Mesenchymal stem cell (in vitro differentiated cells and primary cell): ENCODE data around the gene GOLGA6A.
A peak's percentile ranks its signal among the peaks of the same experiment; 100 is the strongest.

Experiments
- DNase-seq: peaks from one replicate; pipeline ENCODE4 v3.0.0-alpha.2; 2013
- H2AFZ ChIP-seq: one replicate; pipeline ENCODE4 v1.6.1; 2013; ENCODE audit warnings: low read depth, mild to moderate bottlenecking, control low read depth, inconsistent platforms, low read length, moderate library complexity
- H2AK5ac ChIP-seq: 2 replicates; pipeline ENCODE4 v1.6.1; 2013; ENCODE audit warnings: low read length, moderate library complexity, mild to moderate bottlenecking, inconsistent platforms; ENCODE audit not compliant: severe bottlenecking
- H2BK120ac ChIP-seq: one replicate; pipeline ENCODE4 v1.6.1; 2013; ENCODE audit warnings: low read depth, mild to moderate bottlenecking, inconsistent platforms, low read length, moderate library complexity
- H2BK12ac ChIP-seq, 2 experiments: one replicate each; pipeline ENCODE4 v1.6.1; 2013; ENCODE audit warnings: inconsistent platforms in 2 of 2, low read length in 2 of 2, mild to moderate bottlenecking in 2 of 2, moderate library complexity in 2 of 2, control low read depth in 1 of 2
- H2BK15ac ChIP-seq: one replicate; pipeline ENCODE4 v1.6.1; 2013; ENCODE audit warnings: mild to moderate bottlenecking, low read depth, inconsistent platforms; ENCODE audit not compliant: poor library complexity, severe bottlenecking
- H2BK5ac ChIP-seq: 2 replicates; pipeline ENCODE4 v1.6.1; 2013; ENCODE audit warnings: low read depth, mild to moderate bottlenecking, low read length, control low read depth, inconsistent platforms; ENCODE audit not compliant: poor library complexity, severe bottlenecking
- H3K14ac ChIP-seq, 2 experiments: one replicate each; pipeline ENCODE4 v1.6.1; 2013; ENCODE audit warnings: inconsistent platforms in 2 of 2, low read length in 2 of 2, control low read depth in 1 of 2, mild to moderate bottlenecking in 1 of 2, moderate library complexity in 1 of 2
- H3K18ac ChIP-seq, 2 experiments: one replicate each; pipeline ENCODE4 v1.6.1; 2013; ENCODE audit warnings: inconsistent platforms in 2 of 2, low read length in 2 of 2, control low read depth in 1 of 2, low read depth in 1 of 2, mild to moderate bottlenecking in 1 of 2
- H3K23ac ChIP-seq, 2 experiments: one replicate each; pipeline ENCODE4 v1.6.1; 2013; ENCODE audit warnings: inconsistent platforms in 2 of 2, low read length in 2 of 2, mild to moderate bottlenecking in 2 of 2, moderate library complexity in 2 of 2, control low read depth in 1 of 2
- H3K27ac ChIP-seq: 2 replicates; pipeline ENCODE4 v1.5.1; 2013; ENCODE audit warnings: mild to moderate bottlenecking, moderate library complexity, low read length, control low read depth, inconsistent platforms; ENCODE audit not compliant: poor library complexity, severe bottlenecking
- H3K27me3 ChIP-seq, 2 experiments: 2 replicates each; pipeline versions ENCODE4 v1.6.1 to v1.7.0; 2013; ENCODE audit warnings: low read length in 2 of 2, mild to moderate bottlenecking in 2 of 2, moderate library complexity in 2 of 2, control low read depth in 1 of 2, inconsistent platforms in 1 of 2; ENCODE audit not compliant: control insufficient read depth in 1 of 2, insufficient read depth in 1 of 2
- H3K36me3 ChIP-seq, 2 experiments: 2 replicates each; pipeline versions ENCODE4 v1.6.1 to v1.7.0; 2013; ENCODE audit warnings: low read length in 2 of 2, control low read depth in 1 of 2, inconsistent platforms in 1 of 2, low read depth in 1 of 2, mild to moderate bottlenecking in 1 of 2; ENCODE audit not compliant: insufficient read depth in 2 of 2, control insufficient read depth in 1 of 2
- H3K4ac ChIP-seq, 2 experiments: one replicate each; pipeline ENCODE4 v1.6.1; 2013; ENCODE audit warnings: inconsistent platforms in 2 of 2, low read length in 2 of 2, mild to moderate bottlenecking in 2 of 2, moderate library complexity in 2 of 2, control low read depth in 1 of 2, low read depth in 1 of 2
- H3K4me1 ChIP-seq: 2 replicates; pipeline ENCODE4 v1.6.1; 2013; ENCODE audit warnings: low read depth, low read length, control low read depth; ENCODE audit not compliant: control insufficient read depth, insufficient read depth
- H3K4me2 ChIP-seq: 2 replicates; pipeline ENCODE4 v1.6.1; 2013; ENCODE audit warnings: low read length, mild to moderate bottlenecking, inconsistent platforms; ENCODE audit not compliant: poor library complexity, severe bottlenecking
- H3K4me3 ChIP-seq, 2 experiments: 2 replicates each; pipeline versions ENCODE4 v1.5.1 to v1.7.0; 2013; ENCODE audit warnings: low read length in 2 of 2, mild to moderate bottlenecking in 2 of 2, control low read depth in 1 of 2, low read depth in 1 of 2; ENCODE audit not compliant: insufficient read depth in 1 of 2
- H3K79me1 ChIP-seq: replicated peaks from 2 replicates; pipeline ENCODE4 v1.6.1; 2013; ENCODE audit warnings: mild to moderate bottlenecking, control low read depth, low read length, inconsistent platforms; ENCODE audit not compliant: poor library complexity, severe bottlenecking
- H3K9ac ChIP-seq: 2 replicates; pipeline ENCODE4 v1.7.0; 2013; ENCODE audit warnings: mild to moderate bottlenecking, low read length, moderate library complexity
- H3K9me3 ChIP-seq: 2 replicates; pipeline ENCODE4 v1.7.0; 2013; ENCODE audit warnings: mild to moderate bottlenecking, low read length; ENCODE audit not compliant: control insufficient read depth
- H4K8ac ChIP-seq: one replicate; pipeline ENCODE4 v1.6.1; 2013; ENCODE audit warnings: inconsistent platforms, mild to moderate bottlenecking, low read length, moderate library complexity
- H4K91ac ChIP-seq: one replicate; pipeline ENCODE4 v1.6.1; 2013; ENCODE audit warnings: mild to moderate bottlenecking, low read length, inconsistent platforms
- WGBS: methylation state at CpG from one replicate; pipeline ENCODE4 v1.1.7; 2013; ENCODE audit warnings: mixed read lengths; 5-methylcytosine and 5-hydroxymethylcytosine counted together

The GOLGA6A gene

GRCh38 chr15:74130155-74130848, 48.0 kb upstream of the GOLGA6A start, which contains the start of gene ISLR2:
Gene ISLR2, plus strand, starts transcription at chr15:74130586. Its CDS starts 2,169 bp downstream, at chr15:74132755.
- WGBS: 2% methylated on average over 34 of the region's 53 CpGs
- peak within 1 kb of the TSS; percentile 29 to 31 for H3K4me3 ChIP-seq

GRCh38 chr15:74129586-74130154, 47.3 kb upstream of the GOLGA6A start:
- Histone ChIP-seq H3K27me3 (peaks cover 81 to 83% of the 10 kb centered on the region in 2 experiments), H2BK5ac (no peak overlapping the region), H2AFZ (no peak overlapping the region)

More at GRCh38 chr15:74130155-74130848, 48.0 kb upstream of the GOLGA6A start, which contains the start of gene ISLR2:
- no peak within 1 kb of the TSS for H3K27ac ChIP-seq
- no peak within 1 kb of the TSS for H2BK5ac ChIP-seq
- H2BK12ac ChIP-seq: no peak within 1 kb of the TSS
- H2BK120ac ChIP-seq: no peak within 1 kb of the TSS
- DNase-seq: no peak
- H3K9ac ChIP-seq: no peak within 1 kb of the TSS
- no peak within 1 kb of the TSS for H3K18ac ChIP-seq
- H3K36me3 ChIP-seq: peaks cover 0 to 14% of the 10 kb centered on the region in 2 experiments
- H3K14ac ChIP-seq: peak within 1 kb of the TSS in 1 of 2 experiments; percentile 7
- no peak within 1 kb of the TSS for H2AFZ ChIP-seq
- no peak within 1 kb of the TSS for H4K91ac ChIP-seq
- H3K23ac ChIP-seq: peak within 1 kb of the TSS in 1 of 2 experiments; percentile 78
- H3K4me1 ChIP-seq: peaks cover 42% of the 10 kb centered on the region
- peak within 1 kb of the TSS; percentile 31 for H3K4me2 ChIP-seq
- H2BK15ac ChIP-seq: no peak within 1 kb of the TSS
- peaks cover 81 to 83% of the 10 kb centered on the region in 2 experiments for H3K27me3 ChIP-seq
- no peaks in the 10 kb centered on the region for H3K9me3 ChIP-seq
- no peak within 1 kb of the TSS for H2AK5ac ChIP-seq
- no peak within 1 kb of the TSS for H3K4ac ChIP-seq
- no peaks in the 10 kb centered on the region for H3K79me1 ChIP-seq
- H4K8ac ChIP-seq: no peak within 1 kb of the TSS

GRCh38 chr15:74128785-74129585, 46.6 kb upstream of the GOLGA6A start:
- Histone ChIP-seq H2AK5ac (no peak overlapping the region), H4K91ac (no peak overlapping the region), H3K14ac (no peak overlapping the region), H3K4me2 (peak overlapping the region; percentile 23), H3K4ac (no peak overlapping the region), H3K9me3 (no peaks in the 10 kb centered on the region), H2BK12ac (peak overlapping the region in 1 of 2 experiments; percentile 23), H3K18ac (no peak overlapping the region), H3K79me1 (no peaks in the 10 kb centered on the region), H3K27ac (no peak overlapping the region), H3K4me1 (peaks cover 33% of the 10 kb centered on the region), H3K9ac (no peak overlapping the region), H3K4me3 (peak overlapping the region; percentile 20 to 29), H3K36me3 (peaks cover 0 to 8% of the 10 kb centered on the region in 2 experiments), H2AFZ (no peak overlapping the region), H2BK120ac (no peak overlapping the region), H2BK5ac (no peak overlapping the region), H3K23ac (no peak overlapping the region), H2BK15ac (no peak overlapping the region), H3K27me3 (peaks cover 82 to 83% of the 10 kb centered on the region in 2 experiments), H4K8ac (no peak overlapping the region)
- 2% methylated on average over 40 of the region's 43 CpGs for WGBS
- DNase-seq: no peak

More at GRCh38 chr15:74129586-74130154, 47.3 kb upstream of the GOLGA6A start:
- peak overlapping the region; percentile 29 to 31 for H3K4me3 ChIP-seq
- no peak overlapping the region for H2AK5ac ChIP-seq
- no peak overlapping the region for H3K14ac ChIP-seq
- H3K23ac ChIP-seq: no peak overlapping the region
- no peak overlapping the region for H2BK15ac ChIP-seq
- H2BK12ac ChIP-seq: no peak overlapping the region
- H2BK120ac ChIP-seq: no peak overlapping the region
- no peak for DNase-seq
- H3K79me1 ChIP-seq: no peaks in the 10 kb centered on the region
- WGBS: 2% methylated on average over 38 of the region's 40 CpGs
- peaks cover 36% of the 10 kb centered on the region for H3K4me1 ChIP-seq
- no peak overlapping the region for H4K91ac ChIP-seq
- H3K4ac ChIP-seq: no peak overlapping the region
- no peak overlapping the region for H4K8ac ChIP-seq
- peak overlapping the region; percentile 12 for H3K4me2 ChIP-seq
- peaks cover 0 to 13% of the 10 kb centered on the region in 2 experiments for H3K36me3 ChIP-seq
- H3K9ac ChIP-seq: no peak overlapping the region
- no peak overlapping the region for H3K27ac ChIP-seq
- no peak overlapping the region for H3K18ac ChIP-seq
- no peaks in the 10 kb centered on the region for H3K9me3 ChIP-seq
